HCT116 (cell line): ENCODE measurements around the gene ACTRT2. TPM values are rescaled to one million over a fixed set of nuclear protein-coding genes. Genes with fewer than 3 reads are reported as not detected.

Experiments
- ATAC-seq: fragments of 200-7000 bp; cut with Tn5 transposase; 2 replicates; pipeline ENCODE4 v1.9.1; 2020; ENCODE audit warnings: mild to moderate bottlenecking, moderate library complexity
- BruUV-seq: library from RNA; stranded (reverse); fragments of 400-500 nt; replicated peaks from 2 replicates; lab custom pipeline; 2021; lab: Mats Ljungman, UMichigan
- CTCF ChIA-PET: fragments of 300-600 bp; sonication (Branson Sonifier 250); formaldehyde crosslinking; loops from one replicate; lab custom pipeline; 2021; ENCODE audit warnings: antibody characterized with exemption; lab: Charles Lee
- POLR2A ChIA-PET: fragments of 300-600, 350-600 bp; sonication (Branson Sonifier 250); formaldehyde crosslinking; loops from one replicate; lab custom pipeline; 2021; ENCODE audit warnings: antibody characterized with exemption; lab: Charles Lee
- RAD21 ChIA-PET, 2 experiments: fragments of 300-600 bp; sonication (Branson Sonifier 250); formaldehyde crosslinking; loops; one replicate each; lab custom pipeline; 2023; ENCODE audit warnings: low total read pairs in 2 of 2; ENCODE audit not compliant: uncharacterized antibody in 2 of 2, unreplicated experiment in 2 of 2, low non-redundant PET in 1 of 2; lab: Charles Lee
- DNase-seq: peaks from one replicate; pipeline ENCODE4 v3.0.0-alpha.2; 2010; ENCODE audit warnings: low read depth, low spot score
- H2AFZ ChIP-seq: fragments of 200-600 bp; shearing (Covaris generic), sonication (generic); 2 replicates; pipeline ENCODE4 v1.6.1; 2017; ENCODE audit warnings: low read depth, mixed run types, mixed read lengths, antibody characterized with exemption, low read length; ENCODE audit not compliant: poor library complexity, severe bottlenecking
- H3K27ac ChIP-seq: 2 replicates; pipeline ENCODE4 v1.5.1; 2012; ENCODE audit warnings: low read depth, low read length
- H3K27me3 ChIP-seq: fragments of 200-600 bp; sonication (generic); 2 replicates; pipeline ENCODE4 v1.6.1; 2016; ENCODE audit warnings: mixed run types, low read length, mixed read lengths; ENCODE audit not compliant: insufficient read depth
- H3K36me3 ChIP-seq, 2 experiments: fragments of 200-500 bp in 1 of 2; fragments of 200-600 bp in 1 of 2; sonication (Bioruptor generic) in 1 of 2; sonication (generic) in 1 of 2; 2 replicates each; pipeline versions ENCODE4 v1.5.1 to v1.6.1; 2014 to 2016; ENCODE audit warnings: low read length in 2 of 2, inconsistent platforms in 1 of 2, mixed read lengths in 1 of 2, mixed run types in 1 of 2; ENCODE audit not compliant: insufficient read depth in 2 of 2, control insufficient read depth in 1 of 2
- H3K4me1 ChIP-seq, 2 experiments: fragments of 200-600 bp in 1 of 2; sonication (generic) in 1 of 2; 2 replicates each; pipeline versions ENCODE4 v1.5.1 to v1.6.1; 2012 to 2017; ENCODE audit warnings: low read length in 2 of 2, inconsistent platforms in 1 of 2, mild to moderate bottlenecking in 1 of 2, mixed read lengths in 1 of 2, mixed run types in 1 of 2, moderate library complexity in 1 of 2; ENCODE audit not compliant: insufficient read depth in 2 of 2, control insufficient read depth in 1 of 2
- H3K4me2 ChIP-seq: fragments of 200-600 bp; sonication (generic); 2 replicates; pipeline ENCODE4 v1.6.1; 2017; ENCODE audit warnings: mixed run types, low read length, mixed read lengths
- H3K4me3 ChIP-seq, 2 experiments: fragments of 200-600 bp in 1 of 2; sonication (generic) in 1 of 2; replicated peaks in 1 of 2; 2 replicates each; pipeline ENCODE4 v1.5.1; 2011 to 2016; ENCODE audit warnings: low read length in 2 of 2, control low read depth in 1 of 2, low read depth in 1 of 2, mild to moderate bottlenecking in 1 of 2, mixed read lengths in 1 of 2, mixed run types in 1 of 2
- H3K79me2 ChIP-seq: fragments of 200-600 bp; sonication (generic); 2 replicates; pipeline ENCODE4 v1.6.1; 2017; ENCODE audit warnings: mild to moderate bottlenecking, mixed run types, low read length, moderate library complexity, mixed read lengths; ENCODE audit not compliant: insufficient read depth
- H3K9ac ChIP-seq: fragments of 200-600 bp; sonication (generic); 2 replicates; pipeline ENCODE4 v1.6.1; 2016; ENCODE audit warnings: low read length, mixed read lengths
- H3K9me2 ChIP-seq: fragments of 200-600 bp; sonication (generic), shearing (Covaris generic); 2 replicates; pipeline ENCODE4 v1.6.1; 2017; ENCODE audit warnings: mixed run types, mild to moderate bottlenecking, moderate library complexity; ENCODE audit not compliant: insufficient read depth
- H3K9me3 ChIP-seq, 2 experiments: fragments of 200-500 bp in 1 of 2; fragments of 200-600 bp in 1 of 2; sonication (Bioruptor generic) in 1 of 2; sonication (generic) in 1 of 2; 2 replicates each; pipeline ENCODE4 v1.6.1; 2014 to 2017; ENCODE audit warnings: low read length in 2 of 2, mixed read lengths in 2 of 2, inconsistent platforms in 1 of 2, low read depth in 1 of 2, mild to moderate bottlenecking in 1 of 2, mixed run types in 1 of 2, moderate library complexity in 1 of 2; ENCODE audit not compliant: control insufficient read depth in 1 of 2, insufficient read depth in 1 of 2
- H4K20me1 ChIP-seq: fragments of 200-600 bp; sonication (generic), shearing (Covaris generic); 2 replicates; pipeline ENCODE4 v1.6.1; 2017; ENCODE audit warnings: mixed run types, mild to moderate bottlenecking, moderate library complexity; ENCODE audit not compliant: insufficient read depth
- CBX3 ChIP-seq: IDR thresholded peaks from 2 replicates; pipeline ENCODE4 v1.6.1; 2012; ENCODE audit warnings: low read depth
- EGR1 ChIP-seq: IDR thresholded peaks from 2 replicates; pipeline ENCODE4 v1.6.1; 2012; ENCODE audit warnings: low read depth
- ELF1 ChIP-seq: IDR thresholded peaks from 2 replicates; pipeline ENCODE4 v1.6.1; 2012; ENCODE audit warnings: low read depth, borderline replicate concordance
- EZH2 ChIP-seq: fragments of 200-600 bp; sonication (generic); IDR thresholded peaks from 2 replicates; pipeline ENCODE4 v1.6.1; 2017; ENCODE audit warnings: antibody characterized with exemption, mixed run types
- FOSL1 ChIP-seq: IDR thresholded peaks from 2 replicates; pipeline ENCODE4 v1.6.1; 2012; ENCODE audit warnings: low read depth
- JUND ChIP-seq: IDR thresholded peaks from 2 replicates; pipeline ENCODE4 v1.6.1; 2012
- RAD21 ChIP-seq: IDR thresholded peaks from 2 replicates; pipeline ENCODE4 v1.6.1; 2012; ENCODE audit warnings: low read depth, mild to moderate bottlenecking
- ZFX ChIP-seq: fragments of 450-650 bp; IDR thresholded peaks from 2 replicates; pipeline ENCODE4 v1.6.1; 2017
- ZNF274 ChIP-seq: fragments of 200-500 bp; sonication (Bioruptor generic); IDR thresholded peaks from 2 replicates; pipeline ENCODE4 v1.6.1; 2014; ENCODE audit warnings: mild to moderate bottlenecking, low read depth, low read length, inconsistent platforms
- intact Hi-C: fragments of 100-400 bp; cut with micrococcal nuclease; formaldehyde crosslinking; loops from 2 replicates; pipeline ENCODE4 v1.10.0; 2022
- total RNA-seq: library from RNA; stranded (reverse); gene quantifications from one replicate; pipeline ENCODE4 v1.2.1, GENCODE V29; 2021; ENCODE audit not compliant: unreplicated experiment
- TF ChIP-seq, protein P1 (sequence below): IDR thresholded peaks from 2 replicates; pipeline ENCODE4 v1.6.1; 2012
- TF ChIP-seq, protein P2 (sequence below): IDR thresholded peaks from 2 replicates; pipeline ENCODE4 v1.6.1; 2012; ENCODE audit warnings: low read depth
- TF ChIP-seq, protein P3 (sequence below): IDR thresholded peaks from 2 replicates; pipeline ENCODE4 v1.6.1; 2012
- TF ChIP-seq, protein P4 (sequence below): IDR thresholded peaks from 2 replicates; pipeline ENCODE4 v1.6.1; 2011; ENCODE audit warnings: mild to moderate bottlenecking, low read length, moderate library complexity; ENCODE audit not compliant: insufficient replicate concordance; ENCODE audit errors: extremely low read depth

The ACTRT2 gene
- total RNA-seq, 1 experiment from 2014 or later, result not detected

DNA sequence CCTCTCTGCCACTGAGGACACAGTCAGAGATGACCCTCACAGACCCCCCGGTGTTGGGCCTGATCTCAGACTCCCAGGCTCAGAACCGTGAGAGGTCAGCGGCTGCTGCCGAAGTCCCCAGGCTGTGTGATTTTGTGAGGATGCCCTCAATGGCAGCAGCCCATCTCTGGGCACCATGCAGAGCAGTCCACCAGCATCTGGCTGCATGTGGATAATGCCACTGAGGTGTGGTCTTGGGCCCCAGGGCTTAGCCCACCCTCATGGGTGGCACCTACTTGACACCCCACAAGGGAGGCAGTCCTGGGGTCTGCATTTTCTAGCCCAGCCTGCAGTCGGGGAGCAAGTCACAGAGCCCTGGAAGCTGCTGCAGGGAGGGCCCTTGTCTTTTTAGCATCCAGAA is 5.5 kb upstream of the ACTRT2 start:
- POLR2A ChIA-PET, result no interaction called here
- Histone ChIP-seq H3K4me1 (no peaks in the 10 kb centered on the region), H3K36me3 (no peaks in the 10 kb centered on the region), H4K20me1 (no peaks in the 10 kb centered on the region), H3K27me3 (no peaks in the 10 kb centered on the region), H3K9me3 (no peaks in the 10 kb centered on the region), H3K9ac (no peak overlapping the region), H3K27ac (no peak overlapping the region), H3K9me2 (no peaks in the 10 kb centered on the region), H3K4me3 (no peak overlapping the region), H3K4me2 (no peak overlapping the region), H2AFZ (no peak overlapping the region), H3K79me2 (no peaks in the 10 kb centered on the region)
- TF ChIP-seq ZFX (no peak), ZNF274 (no peak), JUND (no peak), EGR1 (no peak), EZH2 (no peak), ELF1 (no peak), CBX3 (no peak), FOSL1 (no peak), RAD21 (no peak)
- TF ChIP-seq, protein P1, sequence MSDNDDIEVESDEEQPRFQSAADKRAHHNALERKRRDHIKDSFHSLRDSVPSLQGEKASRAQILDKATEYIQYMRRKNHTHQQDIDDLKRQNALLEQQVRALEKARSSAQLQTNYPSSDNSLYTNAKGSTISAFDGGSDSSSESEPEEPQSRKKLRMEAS, result no peak
- TF ChIP-seq, protein P2, sequence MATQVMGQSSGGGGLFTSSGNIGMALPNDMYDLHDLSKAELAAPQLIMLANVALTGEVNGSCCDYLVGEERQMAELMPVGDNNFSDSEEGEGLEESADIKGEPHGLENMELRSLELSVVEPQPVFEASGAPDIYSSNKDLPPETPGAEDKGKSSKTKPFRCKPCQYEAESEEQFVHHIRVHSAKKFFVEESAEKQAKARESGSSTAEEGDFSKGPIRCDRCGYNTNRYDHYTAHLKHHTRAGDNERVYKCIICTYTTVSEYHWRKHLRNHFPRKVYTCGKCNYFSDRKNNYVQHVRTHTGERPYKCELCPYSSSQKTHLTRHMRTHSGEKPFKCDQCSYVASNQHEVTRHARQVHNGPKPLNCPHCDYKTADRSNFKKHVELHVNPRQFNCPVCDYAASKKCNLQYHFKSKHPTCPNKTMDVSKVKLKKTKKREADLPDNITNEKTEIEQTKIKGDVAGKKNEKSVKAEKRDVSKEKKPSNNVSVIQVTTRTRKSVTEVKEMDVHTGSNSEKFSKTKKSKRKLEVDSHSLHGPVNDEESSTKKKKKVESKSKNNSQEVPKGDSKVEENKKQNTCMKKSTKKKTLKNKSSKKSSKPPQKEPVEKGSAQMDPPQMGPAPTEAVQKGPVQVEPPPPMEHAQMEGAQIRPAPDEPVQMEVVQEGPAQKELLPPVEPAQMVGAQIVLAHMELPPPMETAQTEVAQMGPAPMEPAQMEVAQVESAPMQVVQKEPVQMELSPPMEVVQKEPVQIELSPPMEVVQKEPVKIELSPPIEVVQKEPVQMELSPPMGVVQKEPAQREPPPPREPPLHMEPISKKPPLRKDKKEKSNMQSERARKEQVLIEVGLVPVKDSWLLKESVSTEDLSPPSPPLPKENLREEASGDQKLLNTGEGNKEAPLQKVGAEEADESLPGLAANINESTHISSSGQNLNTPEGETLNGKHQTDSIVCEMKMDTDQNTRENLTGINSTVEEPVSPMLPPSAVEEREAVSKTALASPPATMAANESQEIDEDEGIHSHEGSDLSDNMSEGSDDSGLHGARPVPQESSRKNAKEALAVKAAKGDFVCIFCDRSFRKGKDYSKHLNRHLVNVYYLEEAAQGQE, result no peak
- TF ChIP-seq, protein P3, sequence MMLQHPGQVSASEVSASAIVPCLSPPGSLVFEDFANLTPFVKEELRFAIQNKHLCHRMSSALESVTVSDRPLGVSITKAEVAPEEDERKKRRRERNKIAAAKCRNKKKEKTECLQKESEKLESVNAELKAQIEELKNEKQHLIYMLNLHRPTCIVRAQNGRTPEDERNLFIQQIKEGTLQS, result no peak
- TF ChIP-seq, protein P4, sequence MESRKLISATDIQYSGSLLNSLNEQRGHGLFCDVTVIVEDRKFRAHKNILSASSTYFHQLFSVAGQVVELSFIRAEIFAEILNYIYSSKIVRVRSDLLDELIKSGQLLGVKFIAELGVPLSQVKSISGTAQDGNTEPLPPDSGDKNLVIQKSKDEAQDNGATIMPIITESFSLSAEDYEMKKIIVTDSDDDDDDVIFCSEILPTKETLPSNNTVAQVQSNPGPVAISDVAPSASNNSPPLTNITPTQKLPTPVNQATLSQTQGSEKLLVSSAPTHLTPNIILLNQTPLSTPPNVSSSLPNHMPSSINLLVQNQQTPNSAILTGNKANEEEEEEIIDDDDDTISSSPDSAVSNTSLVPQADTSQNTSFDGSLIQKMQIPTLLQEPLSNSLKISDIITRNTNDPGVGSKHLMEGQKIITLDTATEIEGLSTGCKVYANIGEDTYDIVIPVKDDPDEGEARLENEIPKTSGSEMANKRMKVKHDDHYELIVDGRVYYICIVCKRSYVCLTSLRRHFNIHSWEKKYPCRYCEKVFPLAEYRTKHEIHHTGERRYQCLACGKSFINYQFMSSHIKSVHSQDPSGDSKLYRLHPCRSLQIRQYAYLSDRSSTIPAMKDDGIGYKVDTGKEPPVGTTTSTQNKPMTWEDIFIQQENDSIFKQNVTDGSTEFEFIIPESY, result no peak
- RAD21 ChIA-PET, result no interaction called here
- CTCF ChIA-PET, result no interaction called here
- no TSS peak for BruUV-seq
- ATAC-seq (no peak), DNase-seq (no peak)
- intact Hi-C loops, result no loop called here
